NCI-H524 (cell line): ENCODE data around the gene KIF23.

Experiments used
- DNase-seq, 2 experiments: peaks; one replicate each; lab custom pipeline; 2025; lab: John Stamatoyannopoulos, UW

Gene KIF23

DNA sequence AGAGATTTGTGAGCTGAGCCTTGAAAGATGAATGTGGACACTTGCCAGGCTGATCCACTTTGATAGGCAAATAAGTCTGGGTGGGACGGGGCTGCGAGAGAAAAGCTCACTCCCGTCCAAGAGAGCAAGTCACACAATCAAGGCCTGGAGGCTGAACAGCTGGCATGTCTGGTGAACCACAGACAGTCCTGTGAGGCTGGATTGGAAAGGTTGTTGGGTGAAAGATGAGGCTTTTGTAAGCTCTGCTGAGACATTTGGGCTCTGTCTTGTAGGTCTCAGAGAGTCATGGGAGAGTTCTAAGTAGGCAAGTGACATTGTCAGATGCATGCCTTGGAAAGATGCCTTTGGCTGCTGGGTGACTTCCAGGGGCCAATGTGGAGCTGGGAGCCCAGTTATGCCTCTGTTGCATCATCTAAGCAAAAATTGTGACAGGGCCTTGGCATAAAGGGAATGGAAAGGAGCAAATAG is 76.9 kb downstream of the KIF23 start:
- DNase-seq = no peak

GRCh38 chr15:69493406-69493805 is 79.3 kb downstream of the KIF23 start:
- no peak for DNase-seq

- no peak for DNase-seq
These were observed 81.9 kb downstream of the KIF23 start for GRCh38 chr15:69496001-69496400.

DNA sequence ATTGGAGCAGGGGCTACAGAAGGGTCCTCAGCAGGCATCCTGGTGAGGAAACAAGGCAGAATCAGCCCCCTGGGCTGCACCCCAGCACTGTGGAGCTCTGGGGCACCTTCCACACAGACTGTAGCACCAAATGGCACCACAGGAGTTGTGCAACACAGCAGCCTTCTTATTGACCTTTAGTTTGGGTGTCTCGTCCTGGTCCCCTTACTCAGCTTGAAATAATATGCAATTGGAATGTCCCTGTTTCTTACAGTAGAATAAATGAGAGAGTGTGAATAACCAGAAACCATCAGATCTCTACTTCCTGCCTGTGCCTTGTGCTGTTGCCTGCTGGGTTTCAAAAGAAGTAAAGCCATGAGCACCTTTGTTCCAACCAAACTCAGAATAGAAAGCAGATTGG is 82.9 kb downstream of the KIF23 start:
- no peak for DNase-seq

DNA sequence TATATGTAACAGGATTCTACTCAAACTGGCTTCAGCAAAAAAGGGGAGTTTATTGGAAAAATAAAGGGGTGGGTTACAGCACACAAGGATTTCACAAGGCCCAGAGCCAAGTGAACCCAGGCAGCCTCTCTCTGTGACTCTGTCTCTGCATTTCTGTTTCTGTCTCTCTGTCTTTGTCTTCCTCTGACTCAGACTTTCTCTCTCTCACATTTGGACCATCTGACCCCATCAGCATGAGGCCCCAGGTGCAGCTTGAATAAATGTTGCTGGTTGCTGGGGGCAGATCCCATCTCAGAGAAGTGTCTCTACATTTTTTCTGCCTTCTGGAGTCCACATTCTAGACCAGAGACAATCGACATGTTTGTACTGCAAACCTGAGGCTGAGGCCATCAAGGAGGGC is 83.5 kb downstream of the KIF23 start:
- no peak for DNase-seq
